OCI-LY1 (cell line): ENCODE measurements around the gene RERE.

Experiments
- EZH2 ChIP-seq: fragments of 200-600 bp; sonication (generic), shearing (Covaris generic); IDR thresholded peaks from 2 replicates; pipeline ENCODE4 v1.8.0; 2017; ENCODE audit warnings: borderline replicate concordance, mixed run types, mild to moderate bottlenecking, antibody characterized with exemption, low read length, moderate library complexity, mixed read lengths
- TF ChIP-seq, protein P1 (sequence below): fragments of 200-600 bp; sonication (generic), shearing (Covaris generic); IDR thresholded peaks from 2 replicates; pipeline ENCODE4 v1.5.1; 2017; ENCODE audit warnings: mild to moderate bottlenecking, antibody characterized with exemption, low read length, moderate library complexity, mixed read lengths

DNA sequence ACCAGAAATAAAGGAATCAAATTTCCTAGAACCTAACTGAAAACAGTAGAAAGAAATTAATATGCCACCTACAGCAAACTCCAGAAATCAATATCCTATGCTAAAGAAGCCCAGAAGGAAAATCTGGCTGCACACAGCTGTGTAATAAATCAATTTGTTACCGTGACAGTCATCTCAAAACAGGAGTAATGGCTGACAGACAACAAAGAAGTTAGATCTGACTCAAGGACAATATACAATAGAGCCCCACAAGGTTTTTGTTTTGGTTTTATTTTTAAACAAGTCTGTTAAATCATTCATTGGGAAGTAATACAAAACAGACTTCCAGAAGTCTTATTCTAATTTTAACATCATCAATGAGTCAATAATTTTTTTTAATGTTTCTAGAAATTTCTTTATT is 168.4 kb downstream of the RERE start:
- TF ChIP-seq, protein P1, sequence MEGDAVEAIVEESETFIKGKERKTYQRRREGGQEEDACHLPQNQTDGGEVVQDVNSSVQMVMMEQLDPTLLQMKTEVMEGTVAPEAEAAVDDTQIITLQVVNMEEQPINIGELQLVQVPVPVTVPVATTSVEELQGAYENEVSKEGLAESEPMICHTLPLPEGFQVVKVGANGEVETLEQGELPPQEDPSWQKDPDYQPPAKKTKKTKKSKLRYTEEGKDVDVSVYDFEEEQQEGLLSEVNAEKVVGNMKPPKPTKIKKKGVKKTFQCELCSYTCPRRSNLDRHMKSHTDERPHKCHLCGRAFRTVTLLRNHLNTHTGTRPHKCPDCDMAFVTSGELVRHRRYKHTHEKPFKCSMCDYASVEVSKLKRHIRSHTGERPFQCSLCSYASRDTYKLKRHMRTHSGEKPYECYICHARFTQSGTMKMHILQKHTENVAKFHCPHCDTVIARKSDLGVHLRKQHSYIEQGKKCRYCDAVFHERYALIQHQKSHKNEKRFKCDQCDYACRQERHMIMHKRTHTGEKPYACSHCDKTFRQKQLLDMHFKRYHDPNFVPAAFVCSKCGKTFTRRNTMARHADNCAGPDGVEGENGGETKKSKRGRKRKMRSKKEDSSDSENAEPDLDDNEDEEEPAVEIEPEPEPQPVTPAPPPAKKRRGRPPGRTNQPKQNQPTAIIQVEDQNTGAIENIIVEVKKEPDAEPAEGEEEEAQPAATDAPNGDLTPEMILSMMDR, result no peak
- no peak for TF ChIP-seq EZH2
